HUES64 (cell line): ENCODE measurements around the gene SDK1.
"Not testable (repeated sequence)": the region's sequence is repeated elsewhere in the genome, so short reads cannot be mapped to it uniquely, and the experiment has no call there.

Experiments
- H3K27ac ChIP-seq: 2 replicates; pipeline ENCODE4 v1.7.0; 2013; ENCODE audit warnings: low read depth, low read length, inconsistent platforms
- H3K27me3 ChIP-seq: 2 replicates; pipeline ENCODE4 v1.6.1; 2013; ENCODE audit warnings: mild to moderate bottlenecking, low read length; ENCODE audit not compliant: insufficient read depth
- H3K36me3 ChIP-seq: 2 replicates; pipeline ENCODE4 v1.6.1; 2013; ENCODE audit warnings: mild to moderate bottlenecking, low read length; ENCODE audit not compliant: insufficient read depth
- H3K4me1 ChIP-seq: 2 replicates; pipeline ENCODE4 v1.6.1; 2013; ENCODE audit warnings: mild to moderate bottlenecking, low read length, moderate library complexity; ENCODE audit not compliant: insufficient read depth
- H3K4me3 ChIP-seq: 2 replicates; pipeline ENCODE4 v1.5.1; 2013; ENCODE audit warnings: mild to moderate bottlenecking, low read length, moderate library complexity
- H3K9ac ChIP-seq: 2 replicates; pipeline ENCODE4 v1.6.1; 2013; ENCODE audit warnings: mild to moderate bottlenecking, low read depth, low read length
- H3K9me3 ChIP-seq: 2 replicates; pipeline ENCODE4 v1.6.1; 2013; ENCODE audit warnings: low read depth, low read length; ENCODE audit not compliant: insufficient read depth
- WGBS: fragments of 150-250, 120-280 bp; methylation state at CpG from one replicate; pipeline ENCODE4 v1.1.7; 2013; ENCODE audit warnings: missing lambda C conversion rate; 5-methylcytosine and 5-hydroxymethylcytosine counted together

Gene SDK1

GRCh38 chr7:4236389-4236788 lies 935.3 kb downstream of the SDK1 start:
- no peak overlapping the region for H3K9ac ChIP-seq
- H3K9me3 ChIP-seq: no peaks in the 10 kb centered on the region
- H3K4me3 ChIP-seq: no peak overlapping the region
- 94% methylated on average over 12 of the region's 12 CpGs for WGBS
- peaks cover 15% of the 10 kb centered on the region for H3K4me1 ChIP-seq
- H3K27ac ChIP-seq: no peak overlapping the region
- H3K27me3 ChIP-seq: no peaks in the 10 kb centered on the region
- no peaks in the 10 kb centered on the region for H3K36me3 ChIP-seq

- not testable (repeated sequence) for H3K27me3 ChIP-seq, H3K27ac ChIP-seq, H3K4me3 ChIP-seq, H3K36me3 ChIP-seq, H3K9me3 ChIP-seq, H3K9ac ChIP-seq
- whole genome bisulfite sequencing: 90% methylated on average over 5 of the region's 5 CpGs
- H3K4me1 ChIP-seq: peaks cover 15% of the 10 kb centered on the region
Measured at GRCh38 chr7:4236873-4237272, 935.8 kb downstream of the SDK1 start.

- Histone ChIP-seq H3K9ac (no peak overlapping the region), H3K4me3 (no peak overlapping the region), H3K27ac (no peak overlapping the region), H3K4me1 (peaks cover 15% of the 10 kb centered on the region), H3K9me3 (no peaks in the 10 kb centered on the region), H3K36me3 (no peaks in the 10 kb centered on the region), H3K27me3 (no peaks in the 10 kb centered on the region)
- 93% methylated on average over 25 of the region's 25 CpGs for WGBS
Measured at GRCh38 chr7:4237296-4238235, 936.5 kb downstream of the SDK1 start.

GRCh38 chr7:4238861-4239260 lies 937.8 kb downstream of the SDK1 start:
- Histone ChIP-seq H3K36me3 (no peaks in the 10 kb centered on the region), H3K4me1 (peaks cover 15% of the 10 kb centered on the region), H3K9me3 (no peaks in the 10 kb centered on the region), H3K9ac (no peak overlapping the region), H3K27me3 (no peaks in the 10 kb centered on the region), H3K27ac (no peak overlapping the region), H3K4me3 (no peak overlapping the region)
- 95% methylated on average over 5 of the region's 5 CpGs for WGBS

- Histone ChIP-seq H3K4me3 (no peak overlapping the region), H3K27ac (no peak overlapping the region; the same call in 1 of the 2 replicates), H3K27me3 (no peaks in the 10 kb centered on the region), H3K4me1 (peaks cover 15% of the 10 kb centered on the region), H3K9me3 (peaks cover 2% of the 10 kb centered on the region; the same call in 1 of the 2 replicates), H3K36me3 (no peaks in the 10 kb centered on the region), H3K9ac (no peak overlapping the region)
- WGBS: 37% methylated on average over 9 of the region's 10 CpGs
Measured at GRCh38 chr7:4240042-4240441, 939.0 kb downstream of the SDK1 start.

- 78% methylated on average over 17 of the region's 19 CpGs for WGBS
Measured at GRCh38 chr7:4240520-4241303, 939.7 kb downstream of the SDK1 start.

GRCh38 chr7:4241304-4241612 lies 940.2 kb downstream of the SDK1 start:
- Histone ChIP-seq H3K4me1 (peaks cover 17% of the 10 kb centered on the region), H3K36me3 (no peaks in the 10 kb centered on the region), H3K9me3 (peaks cover 2% of the 10 kb centered on the region; the same call in 1 of the 2 replicates), H3K9ac (no peak overlapping the region), H3K4me3 (no peak overlapping the region), H3K27ac (no peak overlapping the region), H3K27me3 (no peaks in the 10 kb centered on the region)
- WGBS: 95% methylated on average over 6 of the region's 6 CpGs

More at GRCh38 chr7:4240520-4241303, 939.7 kb downstream of the SDK1 start:
- H3K27me3 ChIP-seq: no peaks in the 10 kb centered on the region
- no peaks in the 10 kb centered on the region for H3K36me3 ChIP-seq
- H3K4me1 ChIP-seq: peaks cover 15% of the 10 kb centered on the region
- H3K4me3 ChIP-seq: no peak overlapping the region
- H3K27ac ChIP-seq: peak overlapping the region; percentile 36; the same call in 1 of the 2 replicates
- peaks cover 2% of the 10 kb centered on the region; the same call in 1 of the 2 replicates for H3K9me3 ChIP-seq
- no peak overlapping the region for H3K9ac ChIP-seq

GRCh38 chr7:4241791-4242190 lies 940.7 kb downstream of the SDK1 start:
- H3K27ac ChIP-seq: no peak overlapping the region
- H3K9ac ChIP-seq: no peak overlapping the region
- H3K9me3 ChIP-seq: peaks cover 2% of the 10 kb centered on the region; the same call in 1 of the 2 replicates
- no peaks in the 10 kb centered on the region for H3K27me3 ChIP-seq
- no peaks in the 10 kb centered on the region for H3K36me3 ChIP-seq
- WGBS: 91% methylated on average over 12 of the region's 12 CpGs
- no peak overlapping the region for H3K4me3 ChIP-seq
- H3K4me1 ChIP-seq: peaks cover 17% of the 10 kb centered on the region

- H3K9ac ChIP-seq: no peak overlapping the region
- H3K27me3 ChIP-seq: no peaks in the 10 kb centered on the region
- no peak overlapping the region for H3K27ac ChIP-seq
- 90% methylated on average over 11 of the region's 11 CpGs for WGBS
- no peak overlapping the region for H3K4me3 ChIP-seq
- peaks cover 17% of the 10 kb centered on the region for H3K4me1 ChIP-seq
- peaks cover 2% of the 10 kb centered on the region; the same call in 1 of the 2 replicates for H3K9me3 ChIP-seq
- H3K36me3 ChIP-seq: no peaks in the 10 kb centered on the region
Measured at GRCh38 chr7:4242706-4243105, 941.7 kb downstream of the SDK1 start.

- H3K9ac ChIP-seq: no peak overlapping the region
- WGBS: 93% methylated on average over 4 of the region's 4 CpGs
- H3K9me3 ChIP-seq: peaks cover 2% of the 10 kb centered on the region; the same call in 1 of the 2 replicates
- no peak overlapping the region for H3K4me3 ChIP-seq
- no peak overlapping the region for H3K27ac ChIP-seq
- H3K27me3 ChIP-seq: no peaks in the 10 kb centered on the region
- H3K4me1 ChIP-seq: peaks cover 17% of the 10 kb centered on the region
- H3K36me3 ChIP-seq: no peaks in the 10 kb centered on the region
Measured at GRCh38 chr7:4244041-4244440, 943.0 kb downstream of the SDK1 start.

GRCh38 chr7:4244635-4245034 lies 943.6 kb downstream of the SDK1 start:
- Histone ChIP-seq H3K4me3 (no peak overlapping the region), H3K9me3 (peaks cover 2% of the 10 kb centered on the region; the same call in 1 of the 2 replicates), H3K36me3 (no peaks in the 10 kb centered on the region), H3K4me1 (peaks cover 16% of the 10 kb centered on the region), H3K9ac (no peak overlapping the region), H3K27ac (no peak overlapping the region), H3K27me3 (no peaks in the 10 kb centered on the region)
- WGBS: 95% methylated on average over 6 of the region's 6 CpGs
